Lower leg skin (tissue), 3 donors: ENCODE data around the gene GATB.

ENCODE experiments used
- CTCF ChIP-seq, 3 donors: fragments of 450-650 bp; IDR thresholded peaks; one replicate each; pipeline ENCODE4 v1.5.1; 2016; ENCODE audit warnings: antibody characterized with exemption in 3 of 3, mild to moderate bottlenecking in 3 of 3, moderate library complexity in 2 of 3
- POLR2A ChIP-seq, 2 donors: fragments of 450-650 bp; IDR thresholded peaks; one replicate each; pipeline ENCODE4 v1.6.1; 2016 to 2017; ENCODE audit warnings: antibody characterized with exemption in 2 of 2, mild to moderate bottlenecking in 1 of 2, moderate library complexity in 1 of 2

- TF ChIP-seq CTCF (IDR thresholded peaks at IDR 0.05) = no peak
- no peak for TF ChIP-seq POLR2A (IDR thresholded peaks at IDR 0.05)
Observed at GRCh38 chr4:151694961-151695720, 65.7 kb downstream of the GATB start.
